Activated CD8-positive, alpha-beta memory T cell treated with anti-CD3 and anti-CD28 coated beads for 24 hours (primary cell): ENCODE measurements around the gene CPB2.

ENCODE experiments used
- DNase-seq: peaks from one replicate; pipeline ENCODE4 v3.0.0-alpha.2; 2020

Gene CPB2, protein sequence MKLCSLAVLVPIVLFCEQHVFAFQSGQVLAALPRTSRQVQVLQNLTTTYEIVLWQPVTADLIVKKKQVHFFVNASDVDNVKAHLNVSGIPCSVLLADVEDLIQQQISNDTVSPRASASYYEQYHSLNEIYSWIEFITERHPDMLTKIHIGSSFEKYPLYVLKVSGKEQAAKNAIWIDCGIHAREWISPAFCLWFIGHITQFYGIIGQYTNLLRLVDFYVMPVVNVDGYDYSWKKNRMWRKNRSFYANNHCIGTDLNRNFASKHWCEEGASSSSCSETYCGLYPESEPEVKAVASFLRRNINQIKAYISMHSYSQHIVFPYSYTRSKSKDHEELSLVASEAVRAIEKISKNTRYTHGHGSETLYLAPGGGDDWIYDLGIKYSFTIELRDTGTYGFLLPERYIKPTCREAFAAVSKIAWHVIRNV

DNA sequence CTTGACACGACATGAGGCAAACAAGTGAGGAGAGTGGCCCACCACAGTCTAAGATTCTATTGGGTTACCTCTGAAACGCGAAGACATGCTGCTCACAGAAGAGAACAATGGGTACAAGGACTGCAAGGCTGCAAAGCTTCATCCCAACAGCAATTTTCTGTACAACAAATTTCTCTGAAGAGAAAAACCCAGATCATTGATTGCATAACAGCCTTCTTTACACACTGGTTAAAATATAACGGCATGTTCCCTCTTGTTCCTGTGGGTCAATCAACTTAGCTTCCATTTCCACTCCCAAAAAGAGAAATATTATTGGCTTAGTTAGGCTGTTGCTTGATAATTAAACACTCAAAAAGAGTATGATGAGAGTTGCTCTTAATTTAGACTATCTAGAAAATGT lies at the start of gene CPB2:
Gene CPB2 (minus strand): TSS at position 166 of the 400 bp plus-strand sequence. CDS start 24 bp downstream, at position 142.
- DNase-seq: no peak

DNA sequence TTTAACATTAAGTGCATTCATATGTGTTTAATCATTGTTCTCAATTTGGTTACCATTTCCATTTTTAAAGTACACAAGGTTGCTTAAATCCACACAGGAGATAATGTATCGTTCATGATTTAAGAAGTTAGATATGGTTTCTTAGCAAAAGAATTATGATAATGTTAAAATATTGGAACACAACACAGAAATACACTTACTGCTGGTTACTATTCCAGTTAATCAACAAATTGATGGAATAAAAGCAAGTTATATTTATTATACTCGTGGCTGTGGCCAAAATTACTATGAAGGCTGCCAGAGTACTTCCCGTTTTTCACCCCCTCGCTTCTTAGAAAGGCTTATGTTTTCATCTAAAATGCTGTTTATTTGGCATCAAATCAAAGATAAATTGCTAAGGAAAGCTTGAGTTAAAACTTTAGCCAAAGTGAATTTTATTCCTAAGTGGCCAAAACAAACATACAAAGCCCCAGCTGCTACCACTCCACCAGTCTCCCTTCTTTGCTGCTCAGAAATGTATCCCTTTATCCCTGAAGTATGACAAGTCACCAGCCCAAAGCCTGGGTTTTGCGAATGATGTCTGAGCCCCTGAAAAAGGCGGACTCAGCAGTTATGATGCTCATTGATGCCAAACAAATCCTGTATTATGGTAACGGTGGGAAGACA lies 49.4 kb upstream of the CPB2 start:
- no peak for DNase-seq

DNA sequence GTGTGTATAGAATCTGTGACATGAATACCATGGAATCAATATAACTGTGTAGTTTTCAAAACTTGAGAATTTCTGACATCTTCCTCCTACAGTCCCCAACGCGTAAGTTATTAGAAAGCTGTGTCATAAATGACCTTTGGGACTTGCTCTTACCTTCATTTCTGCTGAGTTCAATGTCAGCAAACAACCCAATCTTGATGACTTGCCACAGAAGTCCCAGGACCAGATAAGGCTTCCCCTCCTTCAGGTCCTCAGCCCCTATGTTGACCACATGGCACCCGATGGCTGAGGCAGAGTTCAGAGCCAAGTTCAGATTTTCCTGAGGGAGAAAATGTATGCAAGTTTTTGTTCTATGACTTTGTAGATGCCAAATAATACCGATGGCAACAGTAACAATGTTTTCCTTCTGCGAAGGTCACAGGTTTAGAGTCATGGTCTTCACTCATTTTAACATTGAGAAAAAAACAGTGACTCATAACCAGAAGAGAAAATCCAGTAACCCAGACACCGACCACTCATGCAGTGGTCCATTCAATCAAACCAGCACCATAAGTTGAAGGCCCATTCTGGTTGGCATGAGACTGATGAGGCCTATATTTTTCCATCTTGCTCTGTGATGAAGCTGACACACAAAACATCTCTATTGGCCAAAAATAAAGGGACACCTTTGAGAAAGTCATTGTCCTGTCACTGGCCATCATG lies 47.9 kb upstream of the CPB2 start:
- DNase-seq: no peak

DNA sequence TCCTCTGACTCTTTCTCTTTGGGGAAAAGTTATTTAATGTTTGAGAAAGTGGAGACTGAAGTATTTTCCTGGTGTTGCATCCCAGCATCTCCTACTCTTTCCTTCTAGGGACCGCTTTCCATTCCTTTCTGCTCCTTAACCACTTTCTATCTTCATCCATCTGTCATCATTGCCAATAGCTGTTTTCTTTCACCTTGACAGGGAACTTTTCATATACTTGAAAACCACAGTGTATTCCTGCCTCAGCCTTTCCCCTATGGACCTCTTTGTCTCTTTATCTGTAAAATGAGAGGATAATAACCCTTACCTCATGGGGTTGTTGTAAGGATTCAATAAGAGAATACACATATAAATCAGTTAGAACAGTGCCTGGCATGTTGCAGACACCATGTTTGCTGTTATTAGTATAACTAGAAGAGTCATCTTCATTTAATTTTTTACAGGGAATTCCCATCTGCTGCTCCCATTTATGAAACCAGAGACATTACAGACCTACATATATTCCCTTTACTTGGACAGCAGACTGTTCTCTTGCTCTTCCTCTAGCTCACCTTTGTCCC lies 45.4 kb upstream of the CPB2 start:
- DNase-seq: no peak

DNA sequence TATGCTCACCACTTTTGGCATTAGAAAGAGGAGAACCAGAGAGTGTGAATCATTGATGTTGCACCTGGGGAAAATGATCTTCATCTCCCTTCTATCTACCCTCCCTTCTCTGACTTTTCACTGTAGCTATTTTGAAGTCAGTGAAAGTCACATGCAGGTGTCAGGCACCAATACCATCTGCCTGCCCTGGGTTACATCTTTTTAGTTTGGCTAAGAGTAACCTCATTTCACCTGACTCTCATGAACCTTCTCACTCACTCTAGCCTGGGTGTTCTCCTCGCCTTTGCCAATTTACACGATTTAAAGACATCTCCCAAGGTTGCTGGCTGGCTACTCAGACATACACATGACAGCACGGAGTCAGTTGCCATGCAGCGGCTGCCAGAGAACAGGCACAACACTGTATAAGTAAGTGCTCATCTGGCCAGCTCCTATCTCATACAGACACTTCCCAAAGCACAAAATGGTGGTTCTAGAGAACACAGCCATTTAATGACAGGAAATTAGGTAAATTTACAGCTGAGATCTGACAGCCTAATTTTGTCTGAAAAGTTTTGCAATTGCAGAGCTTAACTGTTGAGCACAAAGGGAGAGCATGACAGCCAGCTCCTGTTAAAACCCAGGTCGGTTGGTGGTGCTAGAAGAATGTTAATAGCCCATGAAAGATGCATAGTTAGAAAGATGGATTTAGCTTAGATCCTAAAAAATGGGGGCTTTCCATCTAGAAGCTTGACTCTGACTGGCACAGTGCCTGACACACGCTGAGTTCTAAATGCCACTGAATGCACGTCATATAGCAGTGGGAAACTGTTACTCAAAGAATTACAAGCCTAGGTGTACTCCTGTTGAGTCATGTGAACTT lies 44.7 kb upstream of the CPB2 start:
- DNase-seq: no peak

DNA sequence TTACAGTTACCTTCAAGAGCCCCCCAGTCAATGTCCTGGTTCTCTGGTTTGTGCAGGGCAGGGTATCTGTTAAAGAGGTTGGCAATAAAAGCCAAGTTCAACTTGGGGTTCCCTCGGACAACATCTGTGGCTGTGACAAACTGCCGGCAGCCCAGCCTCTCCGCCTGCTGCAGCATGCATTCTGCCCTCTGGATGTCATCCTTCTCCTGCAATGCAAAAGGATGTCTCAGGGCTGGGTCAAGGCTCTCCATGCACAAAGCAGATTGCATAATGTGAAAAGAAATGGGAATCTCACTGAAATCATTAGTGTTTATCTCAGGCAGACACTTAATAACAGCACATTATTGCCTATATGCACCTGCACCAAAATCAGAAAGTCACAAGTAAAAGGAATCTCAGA lies 42.1 kb upstream of the CPB2 start:
- DNase-seq: no peak

DNA sequence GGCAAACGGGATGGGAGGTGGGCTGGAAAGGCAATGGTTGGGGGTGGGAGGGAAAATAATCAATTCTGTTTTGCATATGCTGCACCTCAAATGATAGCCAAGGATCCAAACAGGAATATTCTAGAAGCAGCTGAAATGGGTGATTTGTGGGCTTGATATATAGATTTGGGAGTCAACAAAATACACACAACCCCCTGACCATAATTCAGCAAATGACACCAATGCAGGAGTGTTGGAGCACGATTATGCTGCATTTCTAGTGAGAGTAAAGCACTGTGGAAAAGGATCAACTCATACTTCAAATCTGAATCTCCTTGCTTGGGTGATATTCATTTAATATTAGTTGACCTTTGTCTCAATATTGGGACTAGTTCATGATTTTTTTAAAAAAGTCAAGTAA lies 41.1 kb upstream of the CPB2 start:
- DNase-seq: no peak

DNA sequence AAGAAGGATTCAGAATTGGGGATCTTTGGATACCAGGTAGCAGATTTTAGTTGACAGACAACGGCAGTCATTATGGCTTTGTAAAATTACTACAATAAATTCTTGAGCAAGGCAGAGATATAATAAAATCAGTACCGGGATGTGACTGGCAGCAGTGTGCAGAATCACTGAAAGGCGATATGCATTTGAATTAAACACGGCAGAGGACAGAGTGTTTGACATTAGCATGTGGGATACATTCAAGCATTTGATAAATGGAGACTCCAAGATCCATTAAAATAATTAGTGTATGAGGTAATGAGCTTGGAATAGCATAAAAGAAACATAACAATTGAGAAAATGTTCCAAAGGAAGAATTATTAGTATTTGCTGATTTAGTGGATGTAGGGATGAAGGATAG lies 40.3 kb upstream of the CPB2 start:
- no peak for DNase-seq

DNA sequence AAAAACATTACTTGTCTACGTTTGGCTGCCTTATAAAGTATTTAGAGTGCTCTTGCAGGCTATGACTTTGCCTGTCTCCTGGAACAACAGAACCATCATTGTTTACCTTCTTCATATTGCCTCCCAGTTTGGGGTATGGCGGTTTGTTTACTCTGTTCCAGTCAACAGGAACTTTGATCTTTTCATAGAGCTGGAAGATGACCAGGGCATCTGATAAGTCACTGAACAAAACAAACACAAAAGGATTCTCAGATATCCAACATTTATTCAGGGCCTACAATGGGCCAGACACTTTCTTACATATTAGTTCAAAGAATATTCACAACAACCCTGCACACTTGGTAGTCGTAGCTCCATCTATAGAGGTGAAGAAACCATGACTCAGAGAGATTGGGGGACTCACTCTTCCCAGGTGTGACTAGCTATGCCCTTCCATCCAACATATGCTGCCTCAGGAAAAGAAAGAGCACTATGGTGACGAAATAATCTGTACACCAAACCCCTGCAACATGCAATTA lies 38.4 kb upstream of the CPB2 start:
- no peak for DNase-seq

DNA sequence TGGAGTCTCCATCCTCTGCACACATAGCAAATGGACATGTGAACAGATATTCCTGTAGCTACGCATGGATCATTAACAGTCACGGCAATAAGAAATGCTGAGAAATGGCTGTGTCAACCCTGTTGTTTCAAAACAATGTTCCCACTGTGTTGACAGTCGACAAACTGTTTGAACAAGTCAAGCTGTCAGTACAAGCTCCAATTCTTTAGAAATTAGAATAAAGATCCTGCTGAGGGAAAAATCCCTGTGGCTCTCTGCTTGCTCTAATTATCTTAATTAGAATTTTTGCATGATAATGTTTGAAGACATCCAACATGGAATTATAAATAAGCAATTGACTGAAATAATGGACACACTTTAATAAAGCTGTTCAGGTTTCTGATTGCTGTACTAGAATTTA lies 37.9 kb upstream of the CPB2 start:
- DNase-seq: no peak

DNA sequence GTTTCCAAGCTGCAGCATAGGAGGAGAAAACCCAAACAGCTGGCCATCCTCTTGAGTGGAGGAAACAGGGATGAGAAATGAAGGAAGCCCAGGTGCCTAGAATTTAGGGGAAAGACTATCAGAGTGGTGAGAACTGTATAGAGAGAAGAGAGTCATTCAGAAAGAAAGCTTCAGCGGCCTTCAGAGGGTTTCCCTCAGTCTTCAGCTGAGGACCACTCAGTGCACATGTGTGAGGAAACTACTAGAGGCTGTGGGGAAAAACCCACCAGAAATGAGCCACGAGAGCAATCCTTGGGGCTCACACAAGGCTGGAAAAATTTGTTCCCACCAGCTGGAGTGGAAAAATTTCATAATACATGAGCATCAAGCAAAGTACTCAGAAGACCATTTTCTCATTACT lies 35.2 kb upstream of the CPB2 start:
- no peak for DNase-seq

DNA sequence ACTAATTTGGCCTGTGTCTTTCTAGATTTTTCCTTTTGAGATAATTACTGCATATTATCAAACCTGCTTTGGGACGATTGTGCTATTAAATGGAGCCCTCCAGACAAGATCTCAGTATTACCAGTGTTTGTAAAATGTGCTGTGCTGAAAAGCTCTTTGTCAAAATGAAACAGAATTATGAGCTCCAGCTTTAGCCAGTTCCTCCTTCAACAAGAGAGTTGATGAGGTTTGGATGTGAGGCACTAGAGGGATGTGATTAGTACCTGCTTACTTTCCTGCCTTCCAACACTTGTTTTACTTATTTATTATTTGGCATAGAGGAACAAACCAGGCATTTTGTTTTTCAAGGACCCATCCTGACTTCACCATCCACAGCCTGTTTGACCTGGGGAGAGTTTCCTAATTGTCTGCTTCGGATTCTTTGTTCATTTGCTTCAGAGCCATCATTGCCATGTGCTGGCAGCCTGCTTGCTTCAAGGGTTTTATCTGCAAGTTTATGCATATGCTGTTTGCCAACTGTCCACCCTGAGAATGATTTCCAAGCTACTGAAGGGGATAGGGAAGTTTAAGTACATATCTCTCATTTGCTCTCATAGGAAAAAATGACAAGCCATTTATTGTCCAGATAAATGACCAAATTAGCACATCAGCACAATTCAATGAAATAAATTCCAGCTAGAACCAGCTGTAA lies 32.9 kb upstream of the CPB2 start:
- no peak for DNase-seq

DNA sequence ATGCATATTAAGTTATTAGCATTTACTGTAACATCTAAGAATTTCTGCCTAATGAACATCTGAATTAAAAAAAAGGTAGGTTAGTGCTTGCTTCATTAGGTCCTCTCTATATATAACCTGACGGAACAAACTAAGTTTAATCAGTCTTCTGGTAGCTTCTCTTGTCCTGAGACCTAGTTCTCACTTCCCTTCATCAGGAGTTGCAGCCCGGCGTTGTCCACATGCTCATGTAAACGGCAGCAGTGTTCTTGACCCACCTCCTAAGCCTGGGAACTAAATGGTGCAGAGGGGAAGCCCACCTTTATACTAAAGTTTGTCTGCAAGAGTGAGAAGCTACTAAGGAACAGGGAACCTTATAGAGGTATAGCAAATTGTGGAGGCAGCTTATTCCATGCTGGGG lies 31.9 kb upstream of the CPB2 start:
- DNase-seq: no peak

DNA sequence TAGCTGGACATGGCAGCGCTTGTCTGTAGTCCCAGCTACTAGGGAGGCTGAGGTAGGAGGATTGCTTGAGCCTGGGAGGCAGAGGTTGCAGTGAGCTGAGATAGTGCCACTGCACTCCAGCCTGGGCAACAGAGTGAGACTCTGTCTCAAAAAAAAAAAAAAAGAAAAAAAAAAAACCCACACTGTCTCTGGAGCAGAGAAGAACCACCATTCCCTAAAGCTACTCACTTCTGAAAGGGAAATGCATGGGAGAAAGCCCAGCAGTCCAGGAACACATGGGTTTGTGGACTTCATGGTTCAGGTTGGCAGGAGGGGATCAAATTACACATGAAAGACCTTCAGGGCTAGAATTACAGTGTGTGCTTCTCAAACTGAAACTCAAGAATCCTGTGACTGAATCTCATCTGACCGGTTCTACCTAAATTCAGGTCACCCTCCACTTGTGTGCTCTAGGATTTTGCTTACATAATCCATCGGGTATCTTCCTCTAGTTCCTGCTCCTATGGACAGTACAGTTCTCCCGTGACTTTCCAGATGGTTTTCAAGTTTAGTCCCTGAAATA lies 30.2 kb upstream of the CPB2 start:
- DNase-seq: no peak

DNA sequence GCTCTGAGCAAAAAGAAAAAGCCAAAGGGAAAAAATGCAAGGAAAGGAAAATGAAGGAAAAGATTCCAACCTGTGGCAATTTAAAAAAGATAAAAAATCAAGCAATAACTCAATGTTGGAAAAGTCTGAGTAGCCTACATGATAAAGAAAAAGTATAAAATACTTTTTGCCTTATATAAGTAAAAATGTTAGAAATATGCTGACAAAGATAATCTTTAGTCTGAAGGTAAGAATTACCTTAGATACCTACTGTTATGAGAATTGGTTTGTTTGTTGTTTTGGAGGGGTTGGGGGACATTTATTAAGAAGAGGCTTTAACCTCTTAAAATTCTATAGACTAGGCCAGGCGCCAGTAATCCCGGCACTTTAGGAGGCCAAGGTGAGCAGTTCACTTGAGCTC lies 29.7 kb upstream of the CPB2 start:
- no peak for DNase-seq

DNA sequence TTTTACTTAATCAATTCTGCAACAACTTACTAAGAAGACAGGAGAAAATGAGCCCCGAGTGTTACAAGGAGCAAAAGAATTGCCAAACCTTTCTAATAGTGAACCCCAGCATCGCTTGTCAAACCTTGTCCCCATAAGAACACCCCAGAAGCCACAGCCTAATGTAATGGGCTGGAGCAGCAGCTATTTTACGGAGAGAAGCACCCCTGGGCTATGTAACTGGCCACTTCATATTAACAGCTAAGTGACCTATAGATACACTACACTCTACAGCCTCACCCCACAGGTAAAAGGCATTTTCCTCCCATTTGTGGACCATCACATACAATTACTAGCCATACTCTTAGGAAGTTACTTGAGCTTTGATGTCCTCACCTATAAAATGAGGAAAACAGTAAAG lies 27.3 kb upstream of the CPB2 start:
- DNase-seq: no peak

DNA sequence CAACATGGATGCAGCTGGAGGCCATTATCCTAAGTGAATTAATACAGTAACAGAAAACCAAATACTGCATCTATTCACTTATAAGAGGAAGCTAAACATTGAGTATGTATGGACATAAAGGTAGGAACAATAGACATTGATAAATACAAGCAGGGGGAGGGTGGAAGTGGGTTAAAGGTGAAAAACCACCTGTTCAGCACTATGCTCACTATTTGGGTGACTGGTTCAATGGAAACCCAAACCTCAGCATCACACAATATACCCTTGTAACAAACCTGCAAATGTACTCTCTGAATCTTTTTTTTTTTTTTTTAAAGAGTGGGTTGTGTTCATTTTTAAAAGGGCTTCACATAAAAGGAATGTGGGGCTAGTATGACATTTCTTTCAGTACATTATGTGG lies 26.9 kb upstream of the CPB2 start:
- no peak for DNase-seq

DNA sequence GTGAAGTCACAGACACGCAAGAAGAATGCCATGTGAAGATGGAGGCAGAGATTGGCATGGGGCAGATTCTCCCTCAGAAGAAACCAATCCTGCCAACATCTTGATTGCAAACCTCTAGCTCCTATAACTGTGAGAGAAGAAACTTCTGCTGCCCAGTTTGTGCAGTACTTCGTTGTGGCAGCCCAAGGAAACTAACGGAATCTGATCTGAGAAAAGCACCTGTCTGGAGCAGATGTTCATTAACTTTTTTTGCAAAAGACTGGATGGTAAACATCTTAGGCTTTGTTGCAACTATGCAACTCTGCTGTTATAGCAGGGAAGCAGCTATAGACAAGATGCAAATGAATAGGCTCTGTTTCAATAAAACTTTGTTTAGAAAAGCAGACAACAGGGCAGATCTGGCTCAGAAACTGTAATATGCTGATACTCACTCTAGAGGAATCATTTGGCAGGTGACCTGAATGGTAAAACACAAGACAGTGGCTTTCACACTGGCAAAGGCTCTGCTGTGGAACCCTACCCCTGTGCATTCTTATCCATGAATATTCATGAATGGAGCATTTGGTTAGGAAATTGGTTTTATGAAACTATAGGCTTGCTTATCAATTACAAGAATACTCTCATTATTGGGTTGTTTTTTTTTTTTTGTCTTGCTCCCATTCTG lies 25.3 kb upstream of the CPB2 start:
- no peak for DNase-seq

DNA sequence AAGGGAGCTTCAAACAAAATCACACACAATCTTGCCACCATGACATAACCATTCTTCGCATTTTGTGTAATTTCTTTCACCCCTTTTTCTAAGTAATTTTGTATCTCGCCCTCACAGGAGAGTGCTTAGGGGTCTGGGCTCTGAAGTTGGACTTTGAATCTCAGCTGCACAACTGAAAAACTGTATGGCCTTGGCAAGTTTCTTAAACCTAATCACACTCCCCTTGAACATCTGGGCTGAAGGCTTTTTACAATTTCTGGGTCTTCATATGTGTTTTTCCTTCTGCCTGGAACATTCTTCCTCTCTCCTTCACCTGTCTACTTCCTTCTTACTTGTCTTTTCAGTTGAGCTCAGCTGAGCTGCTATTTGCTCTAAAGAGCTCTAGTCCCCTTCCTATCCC lies 24.3 kb upstream of the CPB2 start:
- DNase-seq: no peak

DNA sequence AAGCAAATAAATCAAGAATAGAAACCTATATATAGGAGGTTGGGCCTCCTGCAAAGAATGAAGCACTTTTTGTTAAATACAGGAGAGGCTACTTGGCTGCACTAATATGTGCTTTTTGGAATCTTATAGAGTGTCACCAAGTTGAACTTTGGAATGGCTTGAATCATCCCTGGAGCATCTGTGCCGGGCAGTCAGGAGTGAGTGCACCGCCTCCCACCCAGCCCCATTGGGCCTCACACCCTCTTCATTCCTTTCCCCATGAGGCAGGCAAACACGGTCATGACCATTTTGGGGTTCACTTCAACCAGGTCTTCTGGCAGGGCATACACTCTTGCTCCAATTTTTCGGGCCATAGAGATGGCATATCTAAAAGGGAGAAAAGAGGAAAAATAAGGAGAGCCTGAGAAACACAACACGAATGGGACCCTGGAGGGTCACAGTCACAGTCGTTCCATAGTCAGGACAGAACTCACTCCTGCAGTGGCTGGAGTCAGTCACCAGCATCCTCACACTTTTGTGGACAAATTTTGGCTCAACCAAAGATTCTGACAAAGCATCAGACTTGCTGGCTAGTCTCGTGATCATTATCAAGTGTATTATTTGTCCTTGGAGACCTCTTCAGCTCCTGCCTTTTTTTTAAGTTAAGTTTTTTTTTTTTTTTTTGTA lies 22.7 kb upstream of the CPB2 start:
- no peak for DNase-seq
